HG03432 (cell line): ENCODE results near the gene SLC2A4RG.
"Not testable (repeated sequence)": the region's sequence is repeated elsewhere in the genome, so short reads cannot be mapped to it uniquely, and the experiment has no call there.

ENCODE experiments used
- ATAC-seq: cut with Tn5 transposase; IDR thresholded peaks from one replicate; pipeline ENCODE4 v1.9.1; 2021; ENCODE audit warnings: mild to moderate bottlenecking, moderate library complexity; ENCODE audit not compliant: unreplicated experiment

Gene SLC2A4RG

DNA sequence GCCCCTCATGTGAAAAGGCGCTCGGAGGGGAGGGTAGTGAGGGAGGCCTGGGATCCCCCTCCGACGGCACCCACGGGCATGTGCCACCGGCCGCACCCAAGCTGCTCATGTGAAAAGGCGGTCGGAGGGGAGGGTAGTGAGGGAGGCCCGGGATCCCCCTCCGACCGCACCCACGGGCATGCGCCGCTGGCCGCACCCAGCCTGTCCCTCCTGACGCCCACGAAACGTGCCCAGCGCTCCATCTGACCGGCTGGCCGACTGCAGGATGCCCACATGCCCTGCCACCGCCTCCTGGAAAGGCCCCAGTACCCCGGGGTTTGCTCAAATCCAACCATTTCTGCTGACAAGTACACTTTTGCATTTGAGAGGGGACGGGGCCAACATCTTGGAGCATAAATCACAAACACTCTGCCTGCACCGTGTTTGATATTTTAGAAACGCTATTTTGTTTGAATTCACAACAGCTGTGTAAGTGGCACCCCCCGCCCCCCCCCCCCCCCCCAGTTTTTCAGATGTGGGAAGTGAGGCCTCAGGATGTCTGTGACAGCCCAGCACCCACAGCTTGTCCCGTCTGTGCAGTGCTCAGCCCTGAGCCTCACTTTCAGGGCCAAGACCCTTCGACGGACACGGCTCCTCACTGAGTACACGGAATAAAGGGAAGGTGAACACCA lies 34.1 kb downstream of the SLC2A4RG start:
- no peak for ATAC-seq

GRCh38 chr20:63774306-63774705 lies 34.7 kb downstream of the SLC2A4RG start:
- ATAC-seq: no peak

DNA sequence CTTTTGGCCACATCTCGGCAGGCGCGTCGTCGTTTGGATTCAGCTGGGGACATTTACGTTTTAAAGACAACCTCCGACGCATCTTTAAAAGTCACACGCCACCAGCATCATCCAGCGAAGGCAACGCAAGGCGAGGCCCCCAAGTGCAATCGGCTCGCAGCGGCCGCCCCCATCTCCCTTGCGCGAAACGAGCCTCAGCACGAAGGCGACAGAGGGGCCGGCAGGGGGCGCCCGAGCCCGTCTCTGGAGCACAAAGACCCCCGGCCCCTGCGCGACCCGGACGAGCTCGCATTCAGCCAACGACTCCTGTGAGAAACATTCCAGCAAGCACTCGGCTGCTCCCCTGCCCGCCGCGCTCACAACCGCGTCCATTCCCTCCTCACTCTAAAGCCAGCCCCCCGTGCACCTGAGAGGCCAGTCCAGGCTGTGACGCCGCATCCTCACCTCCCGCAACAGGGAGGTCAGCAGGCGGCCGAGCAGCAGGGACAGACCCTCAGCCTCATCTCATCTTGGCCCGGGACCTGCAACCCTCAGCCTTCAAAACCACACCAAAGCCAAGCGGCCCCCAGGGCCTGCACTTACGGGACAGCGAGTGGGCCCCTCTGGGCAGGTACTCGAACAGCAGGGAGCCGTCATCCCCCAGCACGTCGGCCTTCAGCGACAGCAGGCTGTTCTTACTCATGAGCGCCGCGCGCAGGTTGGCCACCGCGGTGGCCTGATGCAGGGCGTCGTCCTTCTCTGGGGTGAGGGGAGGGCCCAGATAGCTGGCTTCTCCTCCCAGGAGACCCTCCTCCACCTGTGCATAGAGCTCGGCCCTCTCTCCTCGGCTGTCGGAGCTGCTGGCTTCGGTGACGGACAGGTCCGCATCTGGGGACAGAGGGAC lies 35.8 kb downstream of the SLC2A4RG start:
- no peak for ATAC-seq

GRCh38 chr20:63776875-63777274 lies 37.3 kb downstream of the SLC2A4RG start:
- ATAC-seq: not testable (repeated sequence)

GRCh38 chr20:63777614-63778013 lies 38.0 kb downstream of the SLC2A4RG start:
- no peak for ATAC-seq

- no peak for ATAC-seq
Observed at GRCh38 chr20:63778034-63778752, 38.6 kb downstream of the SLC2A4RG start.

GRCh38 chr20:63778857-63779256 lies 39.3 kb downstream of the SLC2A4RG start:
- no peak for ATAC-seq

DNA sequence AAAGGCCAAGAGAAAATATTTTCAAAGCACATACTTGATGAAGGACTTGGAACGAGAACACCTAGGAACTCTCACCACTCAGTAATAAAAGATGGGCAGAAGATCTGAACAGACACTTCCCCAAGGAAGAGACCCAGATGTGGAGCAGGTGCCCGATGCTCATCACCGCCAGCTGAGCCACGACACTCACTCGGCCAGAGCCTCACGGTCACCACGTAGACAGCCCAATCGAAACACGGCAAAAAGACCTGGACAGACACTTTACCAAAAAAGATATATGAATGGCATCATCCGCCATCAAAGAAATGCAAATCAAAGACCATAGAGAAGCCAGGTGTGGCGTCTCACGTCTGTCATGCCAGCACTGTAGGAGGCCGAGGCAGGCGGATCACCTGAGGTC lies 41.6 kb downstream of the SLC2A4RG start:
- no peak for ATAC-seq

- ATAC-seq: no peak
Observed at GRCh38 chr20:63782051-63782471, 42.5 kb downstream of the SLC2A4RG start.

- ATAC-seq: no peak
Observed at GRCh38 chr20:63782521-63782971, 43.0 kb downstream of the SLC2A4RG start.

GRCh38 chr20:63783970-63784369 lies 44.4 kb downstream of the SLC2A4RG start:
- no peak for ATAC-seq

DNA sequence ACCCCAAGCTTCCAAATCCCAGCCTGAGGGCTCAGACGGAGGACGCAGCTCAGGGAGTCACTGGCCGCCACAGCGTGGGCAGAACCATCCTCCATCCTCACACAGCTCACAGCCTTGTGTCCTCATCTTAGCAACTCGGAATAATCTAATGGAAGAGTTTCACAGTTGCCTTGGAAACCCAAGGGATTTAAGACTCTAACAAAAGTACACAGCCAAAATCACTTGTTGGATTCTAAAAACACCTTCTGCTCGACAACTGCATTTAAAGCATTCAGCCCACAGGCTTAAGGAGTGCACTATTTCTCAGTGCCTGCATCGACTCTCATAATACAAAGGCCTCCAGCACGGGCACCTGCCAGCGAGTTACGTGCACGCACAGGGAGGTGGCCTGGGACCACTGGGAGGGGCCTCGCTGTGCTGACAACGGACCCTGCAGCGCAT lies 46.1 kb downstream of the SLC2A4RG start:
- no peak for ATAC-seq

GRCh38 chr20:63787302-63787701 lies 47.7 kb downstream of the SLC2A4RG start:
- no peak for ATAC-seq

DNA sequence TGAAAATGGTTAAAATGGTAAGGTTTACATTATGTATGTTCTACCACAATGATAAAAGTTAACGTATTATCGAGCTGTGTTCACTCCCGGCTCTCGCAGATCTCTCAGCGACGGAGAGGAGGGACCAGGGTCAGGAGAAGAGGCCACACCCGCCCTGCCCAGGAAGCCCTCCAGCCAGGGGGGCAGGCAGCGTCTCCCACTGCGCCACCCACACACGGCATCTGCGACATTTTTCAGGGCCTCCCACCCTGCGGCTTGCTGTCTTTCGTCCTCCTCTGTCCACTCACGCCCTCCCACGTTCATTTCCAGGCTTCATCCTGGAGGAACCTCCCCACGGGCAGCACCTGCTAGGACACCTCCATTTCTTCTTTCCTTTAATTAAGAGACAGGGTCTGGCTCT lies 48.2 kb downstream of the SLC2A4RG start:
- ATAC-seq: no peak

- ATAC-seq: no peak
Observed at GRCh38 chr20:63789836-63790571, 50.4 kb downstream of the SLC2A4RG start.

GRCh38 chr20:63790572-63791168 lies 51.1 kb downstream of the SLC2A4RG start:
- no peak for ATAC-seq

GRCh38 chr20:63791497-63792156 lies 52.1 kb downstream of the SLC2A4RG start:
- no peak for ATAC-seq

DNA sequence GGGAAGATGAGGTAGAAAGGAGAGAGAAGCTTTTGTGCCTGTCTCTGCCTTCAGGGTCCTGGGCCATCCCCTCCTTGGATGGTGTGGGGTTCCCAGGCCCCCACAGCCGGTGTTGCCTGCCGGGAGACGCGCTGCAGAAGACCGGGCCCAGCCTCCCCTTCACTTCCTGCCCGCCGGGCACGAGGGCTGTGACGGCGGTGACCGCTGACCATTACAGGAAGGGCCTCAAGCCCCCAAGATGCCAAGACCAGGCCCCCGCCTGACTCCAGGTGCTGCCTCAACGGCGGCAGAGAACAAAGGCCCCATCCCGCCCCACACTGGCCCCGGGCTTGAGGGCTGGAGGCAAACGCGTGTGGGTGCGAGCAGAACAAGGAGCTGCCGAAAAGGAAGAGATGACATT lies 53.3 kb downstream of the SLC2A4RG start:
- no peak for ATAC-seq
